ENCODE measurements around the gene MGLL. TPM values are rescaled to one million over a fixed set of nuclear protein-coding genes. Genes with fewer than 3 reads are reported as not detected.

Gene MGLL
- total RNA-seq, 1 donor from 2014 or later, result 132 TPM

DNA sequence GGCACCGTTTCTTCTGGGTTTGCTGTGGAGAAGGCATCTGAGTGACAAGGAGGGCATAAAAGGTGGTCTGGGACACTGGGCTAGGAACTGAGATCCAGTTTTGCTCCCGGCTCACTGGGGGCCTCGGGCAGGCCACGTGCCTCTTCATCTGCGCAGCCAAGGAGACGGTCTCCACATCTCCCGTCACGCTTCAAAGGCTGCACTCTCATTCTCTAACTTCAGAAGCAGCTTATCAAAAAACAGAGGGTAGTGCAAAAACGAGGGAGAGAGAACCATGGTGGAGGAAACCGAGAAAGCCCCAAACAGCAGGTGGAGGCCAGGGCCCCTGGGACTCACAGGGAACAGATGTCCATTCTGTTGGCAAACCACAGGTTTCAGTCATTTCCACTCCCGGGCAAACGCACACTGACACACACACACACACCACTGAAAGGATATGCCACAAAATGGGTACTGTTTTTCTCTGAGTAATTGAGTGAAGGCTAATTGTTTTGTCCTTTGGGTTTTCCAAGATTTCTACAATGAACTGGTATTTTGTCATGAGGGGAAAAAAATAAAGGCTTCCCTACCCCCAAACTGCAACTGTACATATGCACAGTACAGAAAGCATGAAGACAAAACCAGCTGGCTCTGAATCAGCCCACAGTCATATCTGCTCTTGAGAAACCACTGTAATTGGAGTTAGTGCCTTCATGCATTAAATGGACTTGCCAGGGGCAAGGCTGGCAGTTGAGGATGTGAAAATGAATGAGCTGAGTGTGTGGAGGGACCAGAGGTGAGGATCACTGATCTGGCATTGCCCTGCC, 71.9 kb downstream of the MGLL start:
- no peaks in the 10 kb centered on the region for H3K36me3 ChIP-seq
- H3K9me3 ChIP-seq, result no peaks in the 10 kb centered on the region
- intact Hi-C loops (cut with DNase I), result no loop called here
- no peak for DNase-seq
- no peak for TF ChIP-seq CTCF (IDR thresholded peaks at IDR 0.05)
- H3K27me3 ChIP-seq (ENCODE audit: low read depth), result no peaks in the 10 kb centered on the region
- no peak for ATAC-seq
- no peak overlapping the region for H3K4me3 ChIP-seq
- H3K27ac ChIP-seq, result no peak overlapping the region
- peaks cover 46% of the 10 kb centered on the region for H3K4me1 ChIP-seq

- peaks cover 43% of the 10 kb centered on the region for H3K4me1 ChIP-seq
- TF ChIP-seq CTCF (IDR thresholded peaks at IDR 0.05), result no peak
- H3K9me3 ChIP-seq, result no peaks in the 10 kb centered on the region
- H3K36me3 ChIP-seq, result no peaks in the 10 kb centered on the region
- no peaks in the 10 kb centered on the region for H3K27me3 ChIP-seq (ENCODE audit: low read depth)
- DNase-seq (no peak), ATAC-seq (no peak)
- intact Hi-C loops (cut with DNase I), result no loop called here
- no peak overlapping the region for H3K27ac ChIP-seq
- H3K4me3 ChIP-seq, result no peak overlapping the region
Observed at GRCh38 chr3:127749787-127750225, 72.5 kb downstream of the MGLL start.

DNA sequence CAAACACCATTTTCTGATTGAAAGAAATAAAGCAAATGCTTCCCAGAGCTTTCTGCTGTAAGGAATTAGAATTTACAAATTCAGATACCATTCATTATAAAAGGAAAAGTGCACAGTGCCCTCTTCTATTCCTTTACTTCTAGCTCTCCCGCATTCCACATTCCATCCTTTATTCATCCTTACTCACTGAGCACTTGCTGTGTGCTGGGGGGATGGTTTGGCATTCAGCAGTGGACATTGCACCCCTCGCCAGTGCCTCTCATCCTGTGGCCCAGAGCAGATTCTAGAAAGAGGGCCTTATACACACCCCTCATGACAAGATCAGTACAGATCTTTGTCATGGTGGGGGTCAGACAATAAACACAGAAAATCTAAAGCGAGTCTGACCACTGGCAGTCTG, 73.0 kb downstream of the MGLL start:
- DNase-seq, result no peak
- no peaks in the 10 kb centered on the region for H3K9me3 ChIP-seq
- TF ChIP-seq CTCF (IDR thresholded peaks at IDR 0.05), result no peak
- H3K4me1 ChIP-seq, result peaks cover 44% of the 10 kb centered on the region
- no peak for ATAC-seq
- no peaks in the 10 kb centered on the region for H3K27me3 ChIP-seq (ENCODE audit: low read depth)
- H3K36me3 ChIP-seq, result no peaks in the 10 kb centered on the region
- intact Hi-C loops (cut with DNase I), result no loop called here
- H3K4me3 ChIP-seq, result no peak overlapping the region
- H3K27ac ChIP-seq, result no peak overlapping the region

- no peaks in the 10 kb centered on the region for H3K27me3 ChIP-seq (ENCODE audit: low read depth)
- peak overlapping the region; percentile 64 for H3K27ac ChIP-seq
- H3K9me3 ChIP-seq, result no peaks in the 10 kb centered on the region
- no peaks in the 10 kb centered on the region for H3K36me3 ChIP-seq
- DNase-seq (peak; percentile 69), ATAC-seq (peak; percentile 46 to 52)
- intact Hi-C loops (cut with DNase I), result no loop called here
- no peak for TF ChIP-seq CTCF (IDR thresholded peaks at IDR 0.05)
- H3K4me3 ChIP-seq, result no peak overlapping the region
- H3K4me1 ChIP-seq, result peaks cover 44% of the 10 kb centered on the region
Observed at GRCh38 chr3:127748754-127749327, 73.5 kb downstream of the MGLL start.

DNA sequence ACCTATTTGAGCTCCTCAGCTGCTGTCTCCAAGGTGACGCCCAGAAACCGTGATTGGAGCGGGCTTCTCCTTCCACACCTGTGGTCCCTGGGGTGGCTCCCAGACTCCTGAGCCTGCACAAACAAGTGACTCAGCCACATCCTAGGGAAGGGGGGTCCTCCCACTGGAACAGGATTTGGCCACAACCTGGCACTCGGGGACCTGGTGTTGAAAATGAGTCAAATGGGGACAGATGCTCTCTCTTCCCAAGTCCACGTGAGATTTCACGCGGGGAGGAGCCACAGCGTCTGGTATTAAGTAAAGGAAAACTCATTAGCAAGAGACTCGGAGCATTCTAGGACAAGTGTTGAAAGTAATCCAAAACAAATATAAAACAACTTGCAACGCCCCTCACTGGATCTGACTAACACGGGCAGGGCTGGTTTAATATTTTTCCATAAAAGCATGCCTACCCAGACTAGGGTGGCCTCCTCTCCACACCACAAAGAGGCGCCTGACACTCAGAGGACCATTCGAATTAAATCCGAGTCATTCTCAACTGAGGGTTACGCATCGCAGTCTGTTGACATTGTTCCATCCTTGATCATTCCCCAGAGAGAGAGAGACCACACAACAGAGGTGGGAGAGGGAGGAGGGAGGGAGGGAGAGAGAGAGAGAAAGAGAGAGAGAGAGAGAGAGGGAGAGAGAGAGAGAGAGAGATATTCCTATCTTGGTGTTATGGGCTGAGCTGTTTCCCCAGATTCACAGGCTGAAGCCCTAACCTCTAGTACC, 74.4 kb downstream of the MGLL start:
- Histone ChIP-seq H3K27me3 (ENCODE audit: low read depth) (no peaks in the 10 kb centered on the region), H3K27ac (peak overlapping the region; percentile 64), H3K9me3 (no peaks in the 10 kb centered on the region), H3K36me3 (no peaks in the 10 kb centered on the region), H3K4me3 (no peak overlapping the region), H3K4me1 (peaks cover 48% of the 10 kb centered on the region)
- ATAC-seq (peak; percentile 74 to 82), DNase-seq (peak; percentile 79)
- intact Hi-C loops (cut with DNase I), result no loop called here
- no peak for TF ChIP-seq CTCF (IDR thresholded peaks at IDR 0.05)
